Astrocyte (in vitro differentiated cells and primary cell): ENCODE measurements around the gene TGFB3.

ENCODE experiments used
- CTCF ChIP-seq: IDR thresholded peaks from 2 replicates; pipeline ENCODE4 v1.5.1; 2011; ENCODE audit warnings: low read depth, mild to moderate bottlenecking, inconsistent platforms, low read length, moderate library complexity; ENCODE audit not compliant: insufficient read depth
- EZH2 ChIP-seq: IDR thresholded peaks from 2 replicates; pipeline ENCODE4 v1.6.1; 2012; ENCODE audit warnings: mild to moderate bottlenecking, low read length, inconsistent platforms; ENCODE audit not compliant: insufficient read depth

- TF ChIP-seq CTCF (no peak), EZH2 (no peak)
Observed at GRCh38 chr14:75913183-75913582, 68.6 kb downstream of the TGFB3 start.
